ENCODE results near the gene S1PR3. TPM values are rescaled to one million over a fixed set of nuclear protein-coding genes. Genes with fewer than 3 reads are reported as not detected.

Gene S1PR3
- polyA plus RNA-seq, 3 donors, result 2.4 to 23.7 (median 16.3) TPM

DNA sequence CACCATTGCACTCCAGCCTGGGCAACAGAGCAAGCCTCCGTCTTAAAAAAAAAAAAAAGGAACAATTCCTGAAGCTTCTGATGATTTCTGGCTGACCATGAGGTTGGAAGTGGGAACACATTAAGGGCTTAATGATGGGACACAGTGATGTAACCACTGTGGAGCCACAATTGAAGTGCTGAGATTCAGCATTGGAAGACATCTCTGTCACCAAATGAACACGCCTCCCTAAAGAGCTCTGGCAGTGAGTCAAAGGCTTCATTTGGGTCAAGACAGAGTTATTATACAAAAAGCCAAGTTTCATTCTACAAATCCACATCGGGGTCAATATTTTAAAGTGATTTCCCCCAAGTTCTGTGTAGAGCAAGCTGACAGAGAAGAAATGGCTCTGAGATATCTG, 4.5 kb upstream of the S1PR3 start:
- 49 to 86% (median 67%) methylated on average over 3 of the region's 3 CpGs for WGBS, 3 donors
- no peak overlapping the region for H3K27ac ChIP-seq (ENCODE audit: low read depth, low read length)

DNA sequence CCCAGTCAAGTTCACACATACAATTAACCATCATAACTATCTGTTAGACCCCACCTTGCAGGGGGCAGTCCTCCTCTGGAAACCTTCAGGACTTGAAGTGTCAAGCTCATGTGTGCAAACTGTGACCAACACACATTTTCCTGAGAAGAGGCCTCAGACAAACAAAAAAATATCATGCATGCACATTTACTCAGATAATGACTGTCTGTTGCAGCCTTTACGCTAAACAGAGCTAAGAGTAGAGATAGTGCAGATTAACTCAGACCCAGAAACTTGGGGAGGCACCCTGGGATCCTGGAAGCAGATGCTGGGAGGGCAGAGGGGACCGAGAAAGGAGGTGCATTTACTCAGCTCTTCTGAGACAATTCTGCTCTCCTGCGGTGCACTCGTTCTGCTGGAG, 3.6 kb upstream of the S1PR3 start:
- H3K27ac ChIP-seq (ENCODE audit: low read depth, low read length), result no peak overlapping the region
- 78 to 93% (median 81%) methylated on average over 4 of the region's 4 CpGs for WGBS, 3 donors

DNA sequence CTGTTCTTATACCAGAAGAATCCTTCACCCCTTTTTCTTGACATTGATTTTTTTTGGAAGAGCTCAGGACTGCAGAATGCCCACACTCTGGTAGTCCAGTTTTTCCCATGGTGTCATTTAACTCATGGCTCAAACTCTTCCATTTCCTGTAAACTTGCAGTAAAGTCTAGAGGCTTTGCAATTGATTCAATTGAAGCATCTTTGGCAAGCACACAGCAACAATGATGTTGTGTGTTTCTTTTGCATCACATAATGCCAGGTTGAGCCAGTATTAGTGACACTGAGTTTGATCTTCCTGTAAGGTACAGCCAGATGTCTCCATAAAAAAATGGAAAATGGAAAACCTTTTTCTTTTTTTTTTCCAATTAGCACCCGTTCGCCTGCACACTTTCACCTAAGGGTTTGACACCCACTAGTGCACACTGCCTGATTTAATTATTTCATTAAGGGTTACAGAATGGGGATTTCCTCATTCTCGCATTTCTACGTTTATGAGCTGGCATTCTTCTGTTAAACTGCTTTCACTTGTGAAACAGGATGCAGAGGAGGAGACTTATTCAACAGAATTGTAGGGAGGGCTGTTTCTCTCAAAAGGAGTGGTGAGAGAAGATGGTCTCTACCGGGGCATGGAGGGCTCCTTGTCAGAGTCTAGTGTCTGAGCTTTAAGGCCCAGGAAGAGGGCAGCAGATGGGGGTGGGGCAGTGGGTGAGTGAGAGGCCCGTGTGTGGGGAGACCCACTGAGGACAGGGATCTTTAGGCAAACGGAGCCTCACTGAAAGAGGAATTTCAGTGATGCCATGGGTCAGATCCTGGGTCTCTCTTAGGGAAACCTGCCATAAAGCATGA, 2.2 kb upstream of the S1PR3 start:
- WGBS, 3 donors, result 13 to 57% (median 17%) methylated on average over 7 of the region's 7 CpGs
- H3K27ac ChIP-seq (ENCODE audit: low read depth, low read length), result no peak overlapping the region

DNA sequence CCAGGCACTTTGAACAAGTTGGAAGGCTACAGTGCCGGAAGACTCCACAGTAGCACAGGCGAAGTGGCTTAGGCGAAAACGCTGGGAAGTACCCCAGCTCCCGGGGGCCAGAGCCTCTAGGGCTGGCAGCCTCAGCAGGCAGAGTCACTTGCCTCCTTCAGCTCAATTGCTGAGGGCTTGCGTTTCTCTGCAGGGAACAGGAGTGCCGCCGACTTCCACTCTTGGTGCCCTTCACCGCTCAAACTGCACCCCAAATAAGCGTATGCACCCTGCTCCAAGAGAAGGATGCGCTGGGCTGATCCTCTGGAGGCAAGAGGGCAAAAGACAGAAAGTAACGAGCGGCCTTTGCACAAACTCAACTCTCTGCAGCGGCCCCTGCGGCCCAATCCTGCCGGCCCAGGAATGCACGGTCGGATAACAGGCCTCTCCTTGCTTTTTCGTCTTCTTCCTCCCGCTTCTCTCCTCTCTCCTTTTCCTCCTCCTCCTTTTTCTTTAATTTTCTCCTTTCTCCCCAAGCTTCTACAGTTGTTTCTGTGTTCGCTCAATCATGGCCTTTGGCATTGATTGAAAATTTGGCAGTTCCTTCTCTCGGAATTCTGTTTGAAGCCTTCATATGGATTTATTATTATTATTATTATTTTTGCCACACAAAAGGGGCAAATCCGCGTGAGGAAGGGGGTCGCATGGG, 1.1 kb upstream of the S1PR3 start:
- no peak overlapping the region for H3K27ac ChIP-seq (ENCODE audit: low read depth, low read length)
- 74 to 84% (median 81%) methylated on average over 25 of the region's 25 CpGs for WGBS, 3 donors

DNA sequence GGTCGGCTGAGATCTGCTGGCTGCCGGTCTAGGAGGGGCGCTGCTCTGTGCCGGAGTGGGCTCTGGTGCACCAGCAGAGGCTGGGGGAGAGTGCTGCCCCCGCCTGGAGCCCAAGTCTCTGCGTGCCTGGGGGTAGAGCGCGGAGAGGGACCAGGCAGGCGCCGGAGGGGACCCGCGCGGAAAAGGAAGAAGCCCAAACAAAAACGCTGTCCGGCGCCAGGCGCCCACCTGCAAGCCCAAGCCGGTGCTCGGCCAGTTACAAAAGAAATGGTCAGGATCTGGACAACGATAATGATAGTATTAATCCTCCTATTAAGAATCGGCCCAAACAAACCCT, 571 bp upstream of the S1PR3 start:
- H3K27ac ChIP-seq (ENCODE audit: low read depth, low read length), result no peak overlapping the region
- 16 to 33% (median 29%) methylated on average over 21 of the region's 21 CpGs for WGBS, 3 donors

DNA sequence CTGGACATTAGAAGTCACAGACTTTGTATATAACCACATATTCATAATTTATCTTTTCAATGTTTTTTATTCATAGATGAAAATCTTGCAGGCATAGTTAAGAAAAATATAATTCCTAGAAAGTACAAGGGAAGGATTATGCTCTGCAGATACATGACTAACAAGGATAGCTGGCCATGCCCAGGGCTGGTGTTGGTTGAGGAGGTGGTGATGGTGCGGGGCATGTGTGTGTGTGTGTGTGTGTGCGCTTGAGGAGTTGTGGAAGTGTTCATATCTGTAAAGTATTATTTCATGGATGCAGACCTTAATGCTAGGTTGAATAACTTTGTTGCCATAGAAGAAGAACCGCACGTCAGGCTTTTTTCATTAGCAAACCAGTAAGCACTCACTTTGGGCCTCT, 1.3 kb downstream of the S1PR3 start:
- no peak overlapping the region for H3K27ac ChIP-seq (ENCODE audit: low read depth, low read length)
- WGBS, 3 donors, result 69 to 88% (median 77%) methylated on average over 4 of the region's 4 CpGs

DNA sequence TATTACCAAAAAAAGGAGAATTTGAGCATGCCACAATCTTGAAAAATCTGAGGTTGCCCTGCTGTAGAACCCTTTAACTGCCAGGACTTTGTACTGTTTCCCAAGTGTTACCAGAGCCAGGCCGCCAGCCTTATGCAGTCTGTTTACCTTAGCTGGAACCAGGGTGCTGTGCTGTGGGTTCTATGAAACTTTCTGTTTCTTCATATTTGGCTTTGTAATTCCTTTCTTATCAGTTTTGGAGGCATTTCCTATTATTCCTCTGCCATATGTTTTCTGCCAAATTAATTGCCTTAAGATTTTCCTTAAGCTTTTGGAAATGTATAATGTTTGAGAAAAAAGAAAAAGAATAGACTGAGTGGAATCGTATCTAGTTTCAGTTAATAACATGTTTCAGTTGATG, 2.1 kb downstream of the S1PR3 start:
- H3K27ac ChIP-seq (ENCODE audit: low read depth, low read length), result no peak overlapping the region

DNA sequence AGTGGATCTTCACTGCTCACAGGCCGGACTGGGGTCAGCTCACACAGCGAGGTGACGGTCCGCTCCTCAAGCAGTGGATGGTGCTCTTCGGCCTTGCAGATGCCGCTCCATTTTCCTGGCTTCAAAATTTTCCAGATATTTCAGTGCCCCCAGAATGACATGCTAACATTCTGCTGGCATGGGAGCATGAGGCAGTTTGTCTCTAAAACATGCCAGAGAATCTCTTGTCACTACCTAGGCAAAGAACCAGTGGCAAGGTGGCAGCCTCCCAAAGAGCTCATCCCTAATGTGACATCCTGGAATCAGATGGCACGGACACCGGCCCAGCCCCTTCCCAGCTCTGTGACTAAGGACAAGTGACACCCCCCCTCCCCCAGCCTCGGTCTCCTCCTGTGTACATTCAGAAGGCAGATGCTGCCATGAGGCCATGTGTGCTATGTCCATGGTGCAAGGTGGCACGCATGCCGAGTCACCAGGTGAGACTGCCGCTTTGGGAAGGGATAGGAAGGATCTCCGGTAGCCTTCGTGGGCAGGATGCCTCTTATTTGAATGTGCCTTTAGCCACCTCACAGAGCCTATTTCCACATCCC, 2.7 kb downstream of the S1PR3 start:
- no peak overlapping the region for H3K27ac ChIP-seq (ENCODE audit: low read depth, low read length)
- 85 to 86% (median 86%) methylated on average over 14 of the region's 14 CpGs for WGBS, 3 donors

More for the DNA sequence above, 2.1 kb downstream of the S1PR3 start:
- 52 to 74% (median 56%) methylated on average over 2 of the region's 2 CpGs for WGBS, 3 donors

DNA sequence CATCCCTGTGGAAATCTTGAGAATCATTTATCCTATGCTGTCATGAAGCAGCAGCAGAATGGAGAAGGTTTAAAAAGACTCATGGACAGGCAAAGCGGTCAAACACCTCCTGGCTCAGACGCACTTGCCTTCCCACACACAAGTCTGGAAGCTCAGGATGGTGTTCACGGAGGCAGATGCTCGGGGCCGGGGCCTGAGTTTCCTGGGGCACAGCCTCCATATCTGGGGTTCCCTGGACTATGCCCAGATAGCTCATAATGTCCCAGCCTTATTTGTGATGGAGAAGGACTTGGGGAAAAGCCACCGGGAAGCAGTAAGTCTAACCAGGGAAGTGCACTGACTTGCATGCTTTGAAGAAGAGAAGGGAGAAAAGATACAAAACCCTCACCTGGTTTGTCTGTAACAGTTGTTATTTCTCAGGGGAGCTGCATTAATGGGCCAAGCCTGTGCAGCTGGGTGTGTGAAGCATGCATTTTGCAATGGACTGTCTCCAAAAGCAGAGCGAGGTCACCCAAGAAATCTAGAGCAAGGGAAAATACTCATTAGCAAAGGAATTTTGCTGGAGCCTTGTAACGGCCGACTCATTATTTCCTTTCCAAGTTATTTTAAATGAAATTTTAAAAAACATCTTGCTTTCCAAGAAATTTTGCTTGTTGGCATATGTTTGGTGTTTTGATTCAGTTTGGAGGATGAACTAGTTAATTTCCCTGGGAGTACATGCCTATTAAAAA, 3.4 kb downstream of the S1PR3 start:
- no peak overlapping the region for H3K27ac ChIP-seq (ENCODE audit: low read depth, low read length)
- 62 to 79% (median 66%) methylated on average over 9 of the region's 9 CpGs for WGBS, 3 donors

DNA sequence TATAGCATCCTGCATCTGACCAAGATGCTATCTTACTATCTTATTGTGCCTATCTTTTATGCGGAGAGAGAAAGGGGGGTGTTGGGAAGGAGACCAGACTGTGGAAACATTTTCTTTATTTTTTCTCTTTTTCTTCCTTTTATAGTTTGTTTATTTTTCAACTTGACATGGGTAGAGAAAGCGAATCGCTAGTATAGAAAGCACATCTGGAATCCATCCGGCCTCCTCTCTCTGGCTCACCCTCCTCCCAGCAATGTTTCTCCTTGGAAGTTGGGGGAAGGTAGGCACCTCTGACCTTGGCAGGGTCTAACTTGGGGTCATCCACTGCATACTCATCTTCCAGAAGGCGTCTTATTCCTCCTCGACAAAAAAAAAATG, 3.9 kb downstream of the S1PR3 start:
- no peak overlapping the region for H3K27ac ChIP-seq (ENCODE audit: low read depth, low read length)
- 63 to 79% (median 64%) methylated on average over 6 of the region's 6 CpGs for WGBS, 3 donors

DNA sequence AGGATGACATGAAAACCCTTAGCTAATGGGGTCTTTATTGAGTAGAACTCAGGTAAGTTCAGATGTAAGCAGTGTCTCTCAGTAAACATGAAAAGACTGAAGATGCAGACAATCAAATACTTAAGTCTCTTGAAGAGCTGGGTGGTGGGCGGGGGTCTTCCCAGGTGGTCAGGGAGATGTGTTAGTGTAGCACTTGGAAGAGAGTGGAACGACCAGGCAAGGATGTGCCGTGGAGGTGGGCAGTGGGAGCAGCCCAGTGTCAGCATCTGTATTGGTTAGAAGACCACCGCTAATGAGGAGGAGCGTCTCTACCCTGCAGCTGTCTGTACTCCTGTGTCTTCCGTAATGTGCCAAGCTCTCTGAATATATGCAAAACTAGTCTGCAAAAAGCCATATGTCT, 4.4 kb downstream of the S1PR3 start:
- H3K27ac ChIP-seq (ENCODE audit: low read depth, low read length), result no peak overlapping the region
- 85 to 86% (median 86%) methylated on average over 6 of the region's 6 CpGs for WGBS, 3 donors

DNA sequence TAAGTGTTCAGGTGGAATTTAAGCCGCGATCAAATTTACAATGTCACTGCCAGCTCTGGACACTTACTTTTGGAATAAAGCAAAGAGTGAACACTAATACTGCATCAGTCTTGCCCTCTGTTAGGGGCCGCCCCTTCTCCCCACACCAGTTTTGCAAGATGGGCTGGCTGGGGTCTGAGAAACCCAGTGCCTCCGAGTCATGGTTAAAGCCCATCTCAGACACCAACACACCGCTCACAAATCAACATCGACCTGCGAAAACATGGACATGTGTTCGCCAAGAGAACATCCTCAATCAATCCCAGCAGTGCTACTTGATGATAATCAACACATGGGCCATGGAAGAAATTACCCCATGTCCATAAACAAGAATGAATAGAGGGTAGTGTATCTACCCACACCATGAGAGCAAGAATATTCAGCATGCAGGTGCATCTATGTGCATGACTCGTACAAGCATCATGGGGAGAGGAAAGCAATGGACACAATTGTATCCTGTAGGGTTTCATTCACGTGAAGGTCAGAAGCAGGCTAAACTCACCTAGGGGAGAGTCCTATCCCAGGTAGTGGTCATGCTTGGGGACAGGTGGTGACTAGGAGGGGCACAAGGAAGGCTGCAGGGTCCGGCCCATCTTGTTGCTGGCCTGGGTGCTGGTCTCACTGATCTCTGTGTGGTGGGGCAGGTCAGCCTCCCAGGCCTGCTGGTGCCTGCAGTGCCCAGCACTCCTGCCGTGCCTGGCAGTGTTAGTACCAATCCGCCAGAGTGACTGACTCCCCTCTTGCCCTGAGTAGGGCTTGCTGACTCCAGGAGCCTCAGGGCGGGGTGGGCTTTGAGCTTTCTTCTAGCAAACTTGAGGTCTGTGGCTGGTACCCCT, 5.0 kb downstream of the S1PR3 start:
- WGBS, 3 donors, result 89 to 92% (median 91%) methylated on average over 14 of the region's 14 CpGs
- H3K27ac ChIP-seq (ENCODE audit: low read depth, low read length), result no peak overlapping the region

DNA sequence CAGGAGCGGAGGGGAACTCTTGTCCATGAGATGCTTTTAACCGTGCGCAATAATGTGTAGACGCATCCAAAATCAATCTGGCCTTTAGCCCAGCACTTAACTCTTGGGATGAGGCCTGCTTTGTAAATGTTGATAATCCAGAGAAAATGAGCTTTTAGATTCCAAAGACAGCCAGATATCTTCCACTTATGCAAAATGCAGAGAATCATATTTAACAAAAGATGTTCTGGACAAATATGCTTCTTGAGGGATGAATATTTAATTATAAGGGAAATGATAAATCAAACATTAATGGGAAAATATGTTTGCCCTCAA, 5.6 kb downstream of the S1PR3 start:
- WGBS, 3 donors, result 46 to 76% (median 64%) methylated on average over 4 of the region's 4 CpGs
- H3K27ac ChIP-seq (ENCODE audit: low read depth, low read length), result no peak overlapping the region

DNA sequence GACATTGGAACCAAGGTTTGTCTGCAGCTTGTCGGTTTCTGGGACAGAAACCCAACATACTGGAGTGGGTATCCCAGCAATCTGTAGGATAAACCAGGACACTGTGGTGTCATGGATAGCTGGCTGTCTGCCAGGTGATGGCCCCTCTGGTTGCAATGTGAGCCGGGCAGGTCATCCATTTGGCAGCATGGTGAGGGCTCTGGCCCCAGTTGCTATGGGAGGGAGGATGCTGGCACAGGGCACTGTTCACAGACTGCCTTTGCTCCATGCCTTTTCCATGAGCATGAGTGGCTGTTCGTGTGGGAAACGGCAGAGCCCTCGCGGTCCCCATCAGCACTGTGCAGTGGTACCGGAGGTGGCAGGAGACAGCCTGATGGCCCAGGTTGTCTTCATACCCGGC, 6.4 kb downstream of the S1PR3 start:
- no peak overlapping the region for H3K27ac ChIP-seq (ENCODE audit: low read depth, low read length)
- 72 to 86% (median 84%) methylated on average over 8 of the region's 8 CpGs for whole genome bisulfite sequencing, 3 donors

DNA sequence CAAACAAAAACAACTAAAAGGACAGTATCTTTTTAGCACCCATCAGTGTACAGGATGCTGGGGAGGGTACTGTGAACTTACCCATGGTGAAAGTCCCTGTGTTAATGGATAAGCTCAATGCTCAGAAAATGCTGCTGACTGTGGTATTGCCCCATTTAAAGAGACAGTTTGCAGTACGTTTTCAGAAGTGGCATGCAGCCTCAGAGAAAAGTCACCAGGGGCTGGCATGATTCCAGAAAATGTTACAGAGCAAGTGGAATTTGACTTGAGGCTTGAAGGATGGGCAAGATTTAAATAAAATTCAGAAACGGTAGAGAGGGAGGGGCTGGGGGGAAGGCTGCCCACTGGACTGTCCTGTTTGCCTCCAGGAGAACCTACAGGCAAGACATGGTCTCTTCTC, 7.2 kb downstream of the S1PR3 start:
- 12 to 21% (median 19%) methylated on average over 2 of the region's 2 CpGs for WGBS, 3 donors
- no peak overlapping the region for H3K27ac ChIP-seq (ENCODE audit: low read depth, low read length)

DNA sequence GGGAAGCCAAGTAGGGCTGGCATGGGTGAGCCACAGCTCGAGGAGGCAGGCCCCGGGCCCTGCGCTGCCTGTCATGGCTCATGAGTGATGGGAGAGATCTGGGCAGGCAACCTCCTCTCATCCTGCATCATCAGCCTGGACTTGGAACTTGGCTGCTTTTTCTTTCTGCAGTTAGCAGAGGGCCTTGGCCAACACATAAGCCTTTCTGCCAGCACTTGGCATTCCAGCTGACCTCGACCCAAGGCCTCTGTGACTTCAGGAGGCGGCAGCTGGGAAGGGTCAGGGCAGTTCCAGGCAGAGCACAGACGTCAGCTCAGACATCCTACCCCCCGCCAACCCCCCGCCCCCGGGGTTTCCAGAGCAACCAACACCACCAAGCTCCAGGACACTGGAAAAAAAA, 7.6 kb downstream of the S1PR3 start:
- WGBS, 3 donors, result 30 to 60% (median 59%) methylated on average over 9 of the region's 9 CpGs
- no peak overlapping the region for H3K27ac ChIP-seq (ENCODE audit: low read depth, low read length)

DNA sequence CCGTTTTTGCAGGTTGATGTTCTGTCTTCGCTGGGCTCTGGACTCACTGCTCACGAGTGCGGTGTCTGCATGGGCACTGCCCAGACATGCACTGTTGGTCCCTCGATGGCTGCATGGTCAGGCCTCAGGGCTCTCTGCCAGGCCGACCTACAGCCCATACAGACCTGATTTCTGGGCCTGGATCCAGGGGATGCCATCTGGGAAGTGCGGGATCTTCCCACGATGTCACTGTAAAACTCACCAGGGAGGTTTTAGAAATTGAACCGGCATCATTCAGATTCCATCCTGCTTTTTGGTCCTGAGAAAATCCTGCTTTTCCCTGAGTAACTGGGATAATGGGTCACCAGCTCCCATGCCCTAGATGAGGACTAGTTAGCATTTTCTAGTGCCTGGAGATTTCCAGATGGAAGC, 9.1 kb downstream of the S1PR3 start:
- no peak overlapping the region for H3K27ac ChIP-seq (ENCODE audit: low read depth, low read length)
- 52 to 84% (median 78%) methylated on average over 9 of the region's 9 CpGs for WGBS, 3 donors

Measured in adipose tissue (tissue), 3 donors.